PC-3 (cell line): ENCODE results near the gene VAV3.

Experiments
- EZH2 ChIP-seq: fragments of 300-600 bp; sonication (generic); IDR thresholded peaks from one replicate; pipeline ENCODE4 v1.6.1; 2017; ENCODE audit warnings: antibody characterized with exemption, mild to moderate bottlenecking, low read length; ENCODE audit not compliant: unreplicated experiment
- EZH2phosphoT487 ChIP-seq: fragments of 300-600 bp; sonication (generic); IDR thresholded peaks from 2 replicates; pipeline ENCODE4 v1.6.1; 2018; ENCODE audit warnings: mild to moderate bottlenecking, antibody characterized with exemption, low read length, borderline replicate concordance
- TF ChIP-seq, protein P1 (sequence below): fragments of 300-600 bp; sonication (generic); conservative IDR thresholded peaks from 2 replicates; pipeline ENCODE4 v1.5.1; 2017; ENCODE audit warnings: antibody characterized with exemption, low read depth, mild to moderate bottlenecking, low read length

DNA sequence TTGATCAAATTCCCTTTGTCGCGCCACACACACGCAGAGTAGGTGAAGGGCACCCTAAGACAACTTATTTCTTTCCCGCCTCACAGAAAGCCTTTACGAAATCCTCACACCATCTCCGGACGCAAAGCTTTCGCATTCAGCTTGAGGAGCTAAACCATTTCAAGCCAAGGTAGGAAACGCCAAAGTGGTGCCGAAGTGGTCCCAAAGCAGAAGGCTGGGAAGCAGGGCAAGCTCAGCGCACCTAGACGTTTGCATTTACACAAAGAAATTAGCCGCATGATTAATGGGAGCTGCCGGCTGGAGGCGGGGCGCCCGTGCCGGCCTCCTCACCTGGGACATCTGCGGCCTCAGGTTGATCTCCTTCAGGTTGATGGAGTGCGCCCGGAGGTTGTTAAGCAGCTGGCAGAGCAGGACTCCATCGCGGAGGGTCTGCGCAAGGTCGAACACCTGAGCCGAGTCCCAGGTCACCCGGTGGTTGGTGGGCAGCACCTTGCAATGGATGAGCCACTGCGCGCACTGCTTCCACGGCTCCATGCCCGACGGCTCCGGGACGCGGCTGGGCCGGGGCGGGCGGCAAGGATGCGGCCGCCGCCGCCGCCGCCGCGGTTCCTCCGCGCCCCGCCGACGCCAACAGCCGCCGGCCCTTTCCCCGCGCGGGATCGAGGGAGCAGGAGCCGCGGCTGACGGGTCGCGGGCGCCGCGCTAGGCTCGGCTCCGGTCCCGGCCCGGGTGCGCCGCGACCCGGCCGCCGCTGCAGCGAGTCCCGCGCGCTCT, 457 bp downstream of the VAV3 start:
- TF ChIP-seq, protein P1, sequence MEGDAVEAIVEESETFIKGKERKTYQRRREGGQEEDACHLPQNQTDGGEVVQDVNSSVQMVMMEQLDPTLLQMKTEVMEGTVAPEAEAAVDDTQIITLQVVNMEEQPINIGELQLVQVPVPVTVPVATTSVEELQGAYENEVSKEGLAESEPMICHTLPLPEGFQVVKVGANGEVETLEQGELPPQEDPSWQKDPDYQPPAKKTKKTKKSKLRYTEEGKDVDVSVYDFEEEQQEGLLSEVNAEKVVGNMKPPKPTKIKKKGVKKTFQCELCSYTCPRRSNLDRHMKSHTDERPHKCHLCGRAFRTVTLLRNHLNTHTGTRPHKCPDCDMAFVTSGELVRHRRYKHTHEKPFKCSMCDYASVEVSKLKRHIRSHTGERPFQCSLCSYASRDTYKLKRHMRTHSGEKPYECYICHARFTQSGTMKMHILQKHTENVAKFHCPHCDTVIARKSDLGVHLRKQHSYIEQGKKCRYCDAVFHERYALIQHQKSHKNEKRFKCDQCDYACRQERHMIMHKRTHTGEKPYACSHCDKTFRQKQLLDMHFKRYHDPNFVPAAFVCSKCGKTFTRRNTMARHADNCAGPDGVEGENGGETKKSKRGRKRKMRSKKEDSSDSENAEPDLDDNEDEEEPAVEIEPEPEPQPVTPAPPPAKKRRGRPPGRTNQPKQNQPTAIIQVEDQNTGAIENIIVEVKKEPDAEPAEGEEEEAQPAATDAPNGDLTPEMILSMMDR: no peak
- no peak for TF ChIP-seq EZH2phosphoT487
- TF ChIP-seq EZH2: no peak
